GM13977 (cell line): Measurements from ENCODE around the gene PRDM16.

ENCODE experiments used
- DNase-seq: peaks from one replicate; pipeline ENCODE4 v3.0.0; 2012; ENCODE audit warnings: low spot score
- CTCF ChIP-seq: IDR thresholded peaks from 2 replicates; pipeline ENCODE4 v1.5.1; 2012; ENCODE audit warnings: mild to moderate bottlenecking, control low read depth; ENCODE audit not compliant: insufficient read depth; ENCODE audit errors: extremely low read depth, missing control alignments
- in situ Hi-C: fragments of 300-500 bp; cut with MboI; formaldehyde crosslinking; loops from one replicate; pipeline ENCODE4 v1.12.0; 2022; ENCODE audit warnings: low sequenced_read_pairs, low pct_unique_long_range_greater_than_20kb, mixed read lengths, inconsistent platforms; ENCODE audit not compliant: unreplicated experiment

Gene PRDM16

GRCh38 chr1:3101124-3101939 is 32.3 kb downstream of the PRDM16 start:
- in situ Hi-C loops: no loop called here
- TF ChIP-seq CTCF: no peak
- DNase-seq: no peak

- DNase-seq: no peak
- no peak for TF ChIP-seq CTCF
- in situ Hi-C loops: no loop called here
These were observed 33.6 kb downstream of the PRDM16 start for GRCh38 chr1:3102641-3103040.

- TF ChIP-seq CTCF: no peak
- in situ Hi-C loops: no loop called here
- no peak for DNase-seq
These were observed 35.1 kb downstream of the PRDM16 start for GRCh38 chr1:3103967-3104677.

GRCh38 chr1:3105167-3105863 is 36.3 kb downstream of the PRDM16 start:
- TF ChIP-seq CTCF: no peak
- in situ Hi-C loops: no loop called here
- no peak for DNase-seq

- in situ Hi-C loops: no loop called here
- no peak for TF ChIP-seq CTCF
- no peak for DNase-seq
These were observed 37.2 kb downstream of the PRDM16 start for GRCh38 chr1:3106216-3106615.

GRCh38 chr1:3107201-3107600 is 38.2 kb downstream of the PRDM16 start:
- TF ChIP-seq CTCF: no peak
- no peak for DNase-seq
- in situ Hi-C loops: no loop called here
